Right forelimb (tissue), 1 donor: ENCODE results near the gene TBC1D3B.
"Not testable (repeated sequence)": the region's sequence is repeated elsewhere in the genome, so short reads cannot be mapped to it uniquely, and the experiment has no call there.

Source experiments
- DNase-seq: peaks from one replicate; pipeline ENCODE4 v3.0.0-alpha.2; 2018

The TBC1D3B gene

GRCh38 chr17:36127199-36127893 lies 49.1 kb downstream of the TBC1D3B start:
- DNase-seq = no peak

- no peak for DNase-seq
These were observed 51.3 kb downstream of the TBC1D3B start for GRCh38 chr17:36124879-36125824.

- DNase-seq = no peak
These were observed 53.0 kb downstream of the TBC1D3B start for GRCh38 chr17:36123431-36123830.

GRCh38 chr17:36121099-36121498 lies 55.3 kb downstream of the TBC1D3B start:
- not testable (repeated sequence) for DNase-seq

- DNase-seq = no peak
These were observed 56.2 kb downstream of the TBC1D3B start for GRCh38 chr17:36120221-36120620.

GRCh38 chr17:36118477-36119353 lies 57.7 kb downstream of the TBC1D3B start:
- no peak for DNase-seq

GRCh38 chr17:36117505-36118382 lies 58.7 kb downstream of the TBC1D3B start:
- no peak for DNase-seq
